OCI-LY1 (cell line): ENCODE measurements around the gene DAPK2.

Experiments
- H2AFZ ChIP-seq: fragments of 200-600 bp; sonication (generic), shearing (Covaris generic); 2 replicates; pipeline ENCODE4 v1.6.0; 2014; ENCODE audit warnings: antibody characterized with exemption, mild to moderate bottlenecking, low read length
- H3F3A ChIP-seq: fragments of 200-600 bp; sonication (generic), shearing (Covaris generic); 2 replicates; pipeline ENCODE4 v1.6.0; 2014; ENCODE audit warnings: mild to moderate bottlenecking, antibody characterized with exemption, low read length, moderate library complexity; ENCODE audit not compliant: insufficient read depth
- H3K27ac ChIP-seq: fragments of 200-600 bp; sonication (generic); 2 replicates; pipeline ENCODE4 v1.5.1; 2014; ENCODE audit warnings: low read length, mixed run types, mild to moderate bottlenecking, low read depth; ENCODE audit not compliant: poor library complexity, severe bottlenecking
- H3K27me3 ChIP-seq: fragments of 200-600 bp; sonication (generic); 2 replicates; pipeline ENCODE4 v1.6.0; 2014; ENCODE audit warnings: antibody characterized with exemption, mild to moderate bottlenecking, low read length, moderate library complexity; ENCODE audit not compliant: insufficient read depth
- H3K36me3 ChIP-seq: fragments of 200-600 bp; sonication (generic); 2 replicates; pipeline ENCODE4 v1.6.1; 2014; ENCODE audit warnings: mild to moderate bottlenecking, antibody characterized with exemption, low read length, moderate library complexity, mixed read lengths; ENCODE audit not compliant: insufficient read depth
- H3K4me1 ChIP-seq: fragments of 200-600 bp; sonication (generic); 2 replicates; pipeline ENCODE4 v1.5.1; 2014; ENCODE audit warnings: mild to moderate bottlenecking, low read length, moderate library complexity; ENCODE audit not compliant: insufficient read depth, severe bottlenecking
- H3K4me2 ChIP-seq: fragments of 200-600 bp; sonication (generic), shearing (Covaris generic); 2 replicates; pipeline ENCODE4 v1.6.1; 2014; ENCODE audit warnings: low read length
- H3K4me3 ChIP-seq: fragments of 200-600 bp; sonication (generic); 2 replicates; pipeline ENCODE4 v1.5.1; 2014; ENCODE audit warnings: low read length, low read depth, mild to moderate bottlenecking, mixed read lengths; ENCODE audit not compliant: poor library complexity, severe bottlenecking
- H3K79me2 ChIP-seq: fragments of 200-600 bp; shearing (Covaris generic); 2 replicates; pipeline ENCODE4 v1.6.1; 2016; ENCODE audit warnings: mixed run types, low read length, mixed read lengths; ENCODE audit not compliant: insufficient read depth
- H3K9ac ChIP-seq: fragments of 200-600 bp; sonication (generic), shearing (Covaris generic); 2 replicates; pipeline ENCODE4 v1.6.1; 2014; ENCODE audit warnings: mild to moderate bottlenecking, low read length, mixed read lengths
- H3K9me2 ChIP-seq: fragments of 200-600 bp; sonication (generic), shearing (Covaris generic); 2 replicates; pipeline ENCODE4 v1.6.1; 2014; ENCODE audit warnings: low read depth, mild to moderate bottlenecking, low read length, mixed read lengths
- H3K9me3 ChIP-seq: fragments of 200-600 bp; shearing (Covaris generic); 2 replicates; pipeline ENCODE4 v1.6.1; 2014; ENCODE audit warnings: low read length, mixed read lengths
- H4K20me1 ChIP-seq: fragments of 200-600 bp; sonication (generic), shearing (Covaris generic); 2 replicates; pipeline ENCODE4 v1.6.0; 2016; ENCODE audit warnings: mild to moderate bottlenecking, low read length; ENCODE audit not compliant: insufficient read depth
- CTCF ChIP-seq: fragments of 200-600 bp; sonication (generic), shearing (Covaris generic); IDR thresholded peaks from 2 replicates; pipeline ENCODE4 v1.5.1; 2017; ENCODE audit warnings: mild to moderate bottlenecking, antibody characterized with exemption, low read length, moderate library complexity, mixed read lengths
- EZH2 ChIP-seq: fragments of 200-600 bp; sonication (generic), shearing (Covaris generic); IDR thresholded peaks from 2 replicates; pipeline ENCODE4 v1.8.0; 2017; ENCODE audit warnings: borderline replicate concordance, mixed run types, mild to moderate bottlenecking, antibody characterized with exemption, low read length, moderate library complexity, mixed read lengths

The DAPK2 gene

GRCh38 chr15:63979262-63979793 is 67.0 kb downstream of the DAPK2 start:
- no peak overlapping the region for H3K9ac ChIP-seq
- H3K4me2 ChIP-seq: no peak overlapping the region
- H3K27me3 ChIP-seq: no peaks in the 10 kb centered on the region
- no peaks in the 10 kb centered on the region for H4K20me1 ChIP-seq
- no peak overlapping the region for H3K27ac ChIP-seq
- H3K79me2 ChIP-seq: no peaks in the 10 kb centered on the region
- no peaks in the 10 kb centered on the region for H3K36me3 ChIP-seq
- no peaks in the 10 kb centered on the region for H3K9me3 ChIP-seq
- H2AFZ ChIP-seq: no peak overlapping the region
- H3K4me1 ChIP-seq: peaks cover 23% of the 10 kb centered on the region
- H3F3A ChIP-seq: no peaks in the 10 kb centered on the region
- TF ChIP-seq EZH2 (no peak), CTCF (no peak)
- no peaks in the 10 kb centered on the region for H3K9me2 ChIP-seq
- H3K4me3 ChIP-seq: no peak overlapping the region

- Histone ChIP-seq H2AFZ (no peak overlapping the region), H3K27ac (no peak overlapping the region), H3K4me1 (peaks cover 22% of the 10 kb centered on the region)
Observed at GRCh38 chr15:63978511-63979261, 67.6 kb downstream of the DAPK2 start.

DNA sequence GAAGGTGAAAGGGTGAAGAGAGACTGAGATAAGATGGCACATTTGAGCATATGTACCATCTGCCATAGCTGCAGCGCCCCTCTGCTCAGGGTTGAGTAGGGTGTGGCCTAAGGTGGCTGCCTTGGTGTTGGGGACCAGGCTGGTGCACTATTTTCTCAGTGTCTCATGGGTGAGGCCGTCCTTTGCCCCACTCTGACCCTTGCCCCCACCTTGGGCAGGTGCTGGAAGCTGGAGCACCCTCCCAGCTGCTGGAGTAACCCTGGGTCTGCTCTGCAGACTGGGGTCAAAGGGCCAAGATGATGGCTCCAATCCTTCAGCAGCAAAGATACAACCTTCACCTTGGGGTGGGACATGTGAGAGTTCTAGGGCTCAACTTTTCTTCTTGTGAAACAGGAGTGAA is 69.2 kb downstream of the DAPK2 start:
- no peaks in the 10 kb centered on the region for H3K27me3 ChIP-seq
- H3K4me1 ChIP-seq: peaks cover 7% of the 10 kb centered on the region

More at GRCh38 chr15:63978511-63979261, 67.6 kb downstream of the DAPK2 start:
- Histone ChIP-seq H3K36me3 (no peaks in the 10 kb centered on the region), H3K27me3 (no peaks in the 10 kb centered on the region), H3K4me2 (no peak overlapping the region), H3K79me2 (no peaks in the 10 kb centered on the region), H3K9me3 (no peaks in the 10 kb centered on the region), H3K9ac (no peak overlapping the region), H3F3A (no peaks in the 10 kb centered on the region), H4K20me1 (no peaks in the 10 kb centered on the region), H3K4me3 (no peak overlapping the region), H3K9me2 (no peaks in the 10 kb centered on the region)
- TF ChIP-seq CTCF (no peak), EZH2 (no peak)

More for the DNA sequence above, 69.2 kb downstream of the DAPK2 start:
- no peak for TF ChIP-seq CTCF
- TF ChIP-seq EZH2: no peak
- Histone ChIP-seq H3K9ac (no peak overlapping the region), H3F3A (no peaks in the 10 kb centered on the region), H3K4me3 (no peak overlapping the region), H3K79me2 (no peaks in the 10 kb centered on the region), H3K4me2 (no peak overlapping the region), H2AFZ (no peak overlapping the region), H3K36me3 (no peaks in the 10 kb centered on the region), H3K9me2 (no peaks in the 10 kb centered on the region), H3K9me3 (no peaks in the 10 kb centered on the region), H3K27ac (no peak overlapping the region), H4K20me1 (no peaks in the 10 kb centered on the region)
